NCI-H2227 treated with DMSO at 0.1 percent for 48 hours (cell line): Measurements from ENCODE around the gene TP53AIP1.

Source experiments
- DNase-seq: peaks from one replicate; lab custom pipeline; 2025; lab: John Stamatoyannopoulos, UW

TP53AIP1 gene

DNA sequence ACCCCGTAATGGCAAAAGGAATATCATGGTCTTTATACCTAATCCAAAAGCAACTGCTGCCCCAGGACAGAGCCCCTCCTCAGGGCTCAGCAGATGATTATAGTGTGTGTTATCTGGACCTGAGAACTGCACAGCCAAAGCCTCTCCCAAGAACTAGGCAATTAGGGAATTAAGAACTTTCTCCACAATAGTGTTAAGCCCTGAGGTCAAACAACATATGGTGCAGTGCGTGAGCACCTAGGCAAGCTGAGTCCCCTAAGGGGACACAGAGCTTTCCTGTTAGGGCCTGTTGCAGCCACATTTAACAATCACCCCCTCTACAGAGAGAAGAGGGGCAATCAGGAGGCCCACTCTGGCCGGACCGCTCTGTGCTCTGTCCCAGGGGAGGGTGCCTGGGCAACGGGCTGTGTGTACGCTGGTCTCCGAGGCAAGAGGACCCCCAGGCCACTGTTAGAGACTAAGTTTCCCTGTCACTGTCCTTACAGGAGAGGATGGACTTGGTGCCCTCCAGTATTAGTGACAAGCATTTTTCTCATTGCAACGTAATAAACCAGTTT lies 52.9 kb downstream of the TP53AIP1 start:
- no peak for DNase-seq

GRCh38 chr11:128888034-128888985 lies 54.4 kb downstream of the TP53AIP1 start:
- DNase-seq, result no peak

DNA sequence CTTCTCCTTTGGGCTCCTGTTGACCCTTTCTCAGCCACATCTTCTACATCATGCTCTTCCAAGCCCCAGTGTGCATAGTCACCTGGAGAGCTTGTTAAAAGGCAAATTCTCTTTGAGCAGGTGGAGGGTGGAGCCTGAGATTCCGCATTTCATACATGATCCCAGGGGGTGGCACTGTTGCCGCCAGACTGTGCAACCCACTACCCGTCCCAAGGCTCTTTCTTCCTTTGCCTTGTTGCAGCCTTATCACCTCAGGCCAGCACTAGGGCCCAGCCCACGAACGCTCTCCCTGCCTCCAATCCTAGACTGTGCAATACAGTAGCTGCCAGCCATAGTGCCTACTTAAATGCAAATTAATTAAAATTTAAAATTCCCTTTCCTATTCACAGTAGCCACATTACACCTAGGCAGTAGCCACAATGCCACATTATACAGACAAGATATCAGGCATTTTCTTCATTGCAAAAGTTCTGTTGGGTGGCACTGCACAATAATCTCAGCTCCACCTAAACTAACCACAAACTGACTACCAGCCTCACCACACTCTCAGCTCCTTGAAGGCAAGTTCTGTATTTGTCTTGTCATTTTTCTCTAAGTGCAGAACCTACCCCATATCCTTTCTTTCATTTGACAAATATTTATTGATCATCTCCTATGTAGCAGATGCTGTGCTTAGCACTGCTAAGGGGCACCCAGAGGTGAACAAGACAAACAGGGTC lies 56.1 kb downstream of the TP53AIP1 start:
- no peak for DNase-seq
